Stomach smooth muscle (tissue), 2 donors: ENCODE results near the gene PRKG1.

ENCODE experiments used
- H3K27ac ChIP-seq: one replicate; pipeline ENCODE4 v1.7.0; 2013; ENCODE audit warnings: mild to moderate bottlenecking, low read length, inconsistent platforms
- H3K27me3 ChIP-seq, 2 donors: one replicate each; pipeline ENCODE4 v1.7.0; 2013; ENCODE audit warnings: low read length in 2 of 2; ENCODE audit not compliant: insufficient read depth in 2 of 2, control insufficient read depth in 1 of 2
- H3K36me3 ChIP-seq, 2 donors: one replicate each; pipeline ENCODE4 v1.7.0; 2013; ENCODE audit warnings: low read length in 2 of 2; ENCODE audit not compliant: control insufficient read depth in 2 of 2, insufficient read depth in 2 of 2
- H3K4me1 ChIP-seq: one replicate; pipeline ENCODE4 v1.7.0; 2013; ENCODE audit warnings: low read length; ENCODE audit not compliant: control insufficient read depth, insufficient read depth
- H3K4me3 ChIP-seq, 2 donors: one replicate each; pipeline ENCODE4 v1.7.0; 2013; ENCODE audit warnings: low read length in 2 of 2
- H3K9ac ChIP-seq, 2 donors: one replicate each; pipeline ENCODE4 v1.7.0; 2013; ENCODE audit warnings: low read length in 2 of 2, mild to moderate bottlenecking in 1 of 2
- H3K9me3 ChIP-seq, 2 donors: one replicate each; pipeline ENCODE4 v1.7.0; 2013; ENCODE audit warnings: low read length in 2 of 2; ENCODE audit not compliant: control insufficient read depth in 2 of 2
- donor health status: healthy.
- donor health status: Pancreatic carcinoma.

PRKG1 gene

DNA sequence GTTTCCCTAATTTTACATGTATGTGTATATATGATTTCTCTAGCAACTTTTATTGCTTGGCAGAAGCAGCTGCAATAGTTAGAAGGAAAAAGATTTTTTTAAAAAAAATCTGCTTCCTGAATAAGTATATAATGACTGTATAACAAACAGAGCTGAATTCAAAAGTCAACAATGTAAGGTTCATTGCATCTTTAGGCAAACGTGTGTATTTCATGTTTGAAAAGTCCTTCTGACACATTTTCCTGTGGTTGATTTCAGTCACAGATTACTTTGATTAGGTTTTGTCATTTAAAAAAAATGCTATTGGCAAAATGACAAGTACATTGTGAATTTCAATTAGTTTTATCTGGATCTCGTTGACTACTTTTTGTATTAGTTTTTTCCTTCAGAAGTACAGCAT lies 394.1 kb downstream of the PRKG1 start:
- Histone ChIP-seq H3K36me3 (no peaks in the 10 kb centered on the region), H3K27me3 (no peaks in the 10 kb centered on the region), H3K4me1 (no peaks in the 10 kb centered on the region), H3K9me3 (no peaks in the 10 kb centered on the region), H3K9ac (no peak overlapping the region), H3K4me3 (no peak overlapping the region), H3K27ac (no peak overlapping the region)

DNA sequence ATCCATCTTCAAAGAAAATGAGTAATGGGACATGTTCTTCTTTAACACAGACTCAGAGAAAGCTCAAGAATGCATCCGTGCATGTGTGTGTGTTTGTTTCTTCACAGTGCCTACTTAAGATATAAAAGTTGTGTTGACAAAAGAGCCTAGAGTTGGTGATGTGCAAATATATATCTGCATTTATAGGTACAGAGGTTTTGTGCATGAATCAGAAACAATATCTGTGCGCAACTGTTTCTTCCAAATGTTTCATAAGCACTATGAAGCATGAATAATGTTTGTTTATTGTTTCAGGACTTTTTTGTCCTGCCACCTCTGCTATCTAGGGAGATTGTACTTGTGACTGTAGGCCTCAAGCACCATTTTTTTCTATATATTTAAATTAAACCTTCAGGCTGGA lies 395.4 kb downstream of the PRKG1 start:
- no peaks in the 10 kb centered on the region for H3K36me3 ChIP-seq
- H3K27ac ChIP-seq, result no peak overlapping the region
- H3K9ac ChIP-seq, result no peak overlapping the region
- no peaks in the 10 kb centered on the region for H3K4me1 ChIP-seq
- no peaks in the 10 kb centered on the region for H3K9me3 ChIP-seq
- no peaks in the 10 kb centered on the region for H3K27me3 ChIP-seq
- H3K4me3 ChIP-seq, result no peak overlapping the region

DNA sequence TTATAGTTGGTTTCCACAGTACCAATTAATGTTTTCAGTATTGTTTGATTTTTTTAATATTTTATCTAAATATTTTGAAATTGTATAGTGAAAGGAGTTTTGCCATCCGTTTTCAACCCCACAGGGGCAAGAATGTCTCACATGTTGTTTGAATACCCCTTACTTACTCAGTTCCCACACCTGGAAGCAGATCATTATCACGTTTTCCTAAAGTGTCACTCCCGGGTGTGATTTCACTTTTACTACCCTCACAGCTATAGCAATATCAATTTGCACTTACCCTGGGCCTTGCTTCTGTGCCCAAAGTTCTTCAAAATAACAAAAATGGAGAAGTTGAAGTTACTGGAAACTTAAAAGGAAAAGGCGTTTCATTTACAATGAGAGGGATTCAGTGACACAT lies 397.0 kb downstream of the PRKG1 start:
- H3K27ac ChIP-seq, result no peak overlapping the region
- H3K9me3 ChIP-seq, result no peaks in the 10 kb centered on the region
- no peaks in the 10 kb centered on the region for H3K27me3 ChIP-seq
- no peak overlapping the region for H3K4me3 ChIP-seq
- H3K9ac ChIP-seq, result no peak overlapping the region
- no peaks in the 10 kb centered on the region for H3K4me1 ChIP-seq
- H3K36me3 ChIP-seq, result no peaks in the 10 kb centered on the region

DNA sequence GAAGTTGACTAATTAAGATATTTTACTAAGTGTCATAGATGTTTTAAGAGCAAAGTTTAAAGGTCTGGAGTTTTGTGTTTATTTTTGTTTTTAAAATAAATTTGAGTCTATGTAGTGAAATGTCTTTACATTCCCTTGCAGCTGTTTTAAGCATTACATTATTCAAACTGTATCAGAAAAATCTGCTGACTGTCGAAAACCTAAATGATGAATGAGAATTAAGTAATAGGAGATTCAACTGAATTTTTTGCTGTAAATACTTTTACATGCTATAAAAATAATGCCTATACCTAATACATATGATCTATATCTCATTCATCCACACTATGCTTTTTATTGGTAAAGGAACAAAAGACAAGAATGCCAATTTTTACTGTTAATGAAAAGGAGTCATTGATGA lies 397.9 kb downstream of the PRKG1 start:
- Histone ChIP-seq H3K27me3 (no peaks in the 10 kb centered on the region), H3K4me1 (no peaks in the 10 kb centered on the region), H3K27ac (no peak overlapping the region), H3K9me3 (no peaks in the 10 kb centered on the region), H3K36me3 (no peaks in the 10 kb centered on the region), H3K9ac (no peak overlapping the region), H3K4me3 (no peak overlapping the region)

DNA sequence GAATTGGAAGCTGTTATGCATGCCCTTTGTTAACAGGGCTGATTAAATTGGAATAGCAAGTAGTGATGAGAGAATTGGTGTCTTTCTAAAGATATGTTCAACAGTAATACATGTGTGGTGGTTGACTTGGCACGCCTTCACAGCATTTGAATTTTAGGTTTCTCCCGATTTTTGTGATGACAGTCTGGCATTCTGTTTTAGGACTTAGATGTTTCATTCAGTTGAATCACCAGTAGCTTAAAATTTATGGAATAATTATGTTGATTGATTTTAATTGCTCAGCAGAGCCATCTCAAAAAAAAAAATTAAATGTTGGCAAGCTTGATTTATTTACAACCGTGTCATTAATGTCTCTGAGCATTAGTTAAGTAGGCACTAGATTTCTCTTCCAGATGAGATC lies 405.4 kb downstream of the PRKG1 start:
- Histone ChIP-seq H3K4me1 (no peaks in the 10 kb centered on the region), H3K9me3 (no peaks in the 10 kb centered on the region), H3K36me3 (no peaks in the 10 kb centered on the region), H3K4me3 (no peak overlapping the region), H3K27ac (no peak overlapping the region), H3K27me3 (no peaks in the 10 kb centered on the region), H3K9ac (no peak overlapping the region)

DNA sequence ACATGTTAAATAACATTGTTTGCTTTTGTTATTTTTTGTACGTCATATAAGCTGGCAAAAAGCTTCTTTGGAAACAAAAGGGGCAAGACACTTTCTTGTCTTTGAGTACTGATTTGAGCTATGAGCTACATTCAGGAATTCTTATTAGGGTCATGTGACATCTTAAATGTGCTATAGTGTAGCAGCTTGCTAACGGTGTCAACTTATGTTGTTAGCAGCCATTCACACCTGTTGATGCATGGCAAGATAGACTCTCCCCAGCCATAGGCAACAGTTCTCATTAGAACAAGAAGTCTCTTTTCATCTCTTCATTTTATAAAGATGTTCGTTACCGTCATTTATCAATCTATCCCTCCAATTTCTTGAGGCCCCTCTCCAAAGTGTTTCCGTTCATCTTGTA lies 411.4 kb downstream of the PRKG1 start:
- Histone ChIP-seq H3K4me3 (no peak overlapping the region), H3K27ac (no peak overlapping the region), H3K9ac (no peak overlapping the region), H3K4me1 (no peaks in the 10 kb centered on the region), H3K36me3 (no peaks in the 10 kb centered on the region), H3K9me3 (no peaks in the 10 kb centered on the region), H3K27me3 (no peaks in the 10 kb centered on the region)

- Histone ChIP-seq H3K27ac (no peak overlapping the region), H3K4me1 (no peaks in the 10 kb centered on the region), H3K36me3 (no peaks in the 10 kb centered on the region), H3K9ac (no peak overlapping the region), H3K9me3 (no peaks in the 10 kb centered on the region), H3K4me3 (no peak overlapping the region), H3K27me3 (no peaks in the 10 kb centered on the region)
Measured at GRCh38 chr10:51487576-51487975, 413.3 kb downstream of the PRKG1 start.

DNA sequence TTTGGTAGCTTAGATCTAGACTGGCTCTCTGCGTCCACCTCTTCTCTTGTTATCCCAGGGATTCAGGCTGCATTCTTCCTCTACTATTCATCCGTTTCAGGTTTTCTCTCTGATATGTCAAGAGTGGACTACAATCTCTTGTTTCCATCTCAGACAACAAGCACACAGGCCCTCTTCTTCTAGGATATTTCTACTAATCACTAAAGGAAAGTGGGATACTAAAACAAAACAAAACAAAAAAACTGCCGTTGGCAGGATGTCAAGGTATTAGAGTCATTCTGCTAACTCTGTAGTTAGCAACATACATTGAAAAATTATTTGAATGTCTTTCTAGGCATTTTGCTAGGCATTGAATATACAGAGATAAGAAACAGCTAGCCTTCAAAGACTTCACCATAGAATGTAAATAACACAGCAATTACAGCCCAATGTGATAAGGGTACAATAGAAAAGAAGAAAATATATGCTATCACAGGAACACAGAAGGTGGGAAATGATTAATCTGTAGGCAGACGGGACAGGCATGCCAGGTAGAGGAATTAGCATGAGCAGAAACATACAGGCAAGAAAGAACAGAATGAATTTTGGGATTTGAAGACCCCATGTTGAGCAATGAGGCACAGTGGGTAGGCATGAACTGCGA lies 414.6 kb downstream of the PRKG1 start:
- Histone ChIP-seq H3K9ac (no peak overlapping the region), H3K4me3 (no peak overlapping the region), H3K36me3 (no peaks in the 10 kb centered on the region), H3K27me3 (no peaks in the 10 kb centered on the region), H3K4me1 (no peaks in the 10 kb centered on the region), H3K9me3 (no peaks in the 10 kb centered on the region), H3K27ac (no peak overlapping the region)

GRCh38 chr10:51498424-51498823 lies 424.1 kb downstream of the PRKG1 start:
- Histone ChIP-seq H3K36me3 (no peaks in the 10 kb centered on the region), H3K27ac (no peak overlapping the region), H3K4me1 (peaks cover 3% of the 10 kb centered on the region), H3K9me3 (no peaks in the 10 kb centered on the region), H3K4me3 (no peak overlapping the region), H3K9ac (no peak overlapping the region), H3K27me3 (no peaks in the 10 kb centered on the region)

DNA sequence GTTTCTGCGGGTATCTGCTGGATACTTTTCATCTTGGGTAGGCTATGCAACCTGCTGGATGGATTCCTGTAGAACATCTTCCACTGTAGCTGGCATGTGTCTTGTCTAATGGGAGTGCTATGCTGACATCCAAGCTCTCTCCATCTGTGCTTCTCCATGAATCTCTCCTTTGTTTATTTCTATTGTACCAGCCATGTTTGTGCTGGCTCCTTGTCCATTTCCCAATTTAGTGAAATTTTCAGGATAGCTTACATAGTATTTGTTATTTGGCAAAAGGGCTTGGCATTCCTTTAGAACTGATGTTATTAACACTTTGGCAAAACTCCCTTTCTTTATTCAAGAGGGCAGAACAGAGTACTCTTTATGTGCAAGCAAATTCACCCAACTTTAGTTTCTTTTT lies 427.1 kb downstream of the PRKG1 start:
- Histone ChIP-seq H3K4me3 (no peak overlapping the region), H3K36me3 (no peaks in the 10 kb centered on the region), H3K9me3 (no peaks in the 10 kb centered on the region), H3K27ac (no peak overlapping the region), H3K9ac (no peak overlapping the region), H3K27me3 (no peaks in the 10 kb centered on the region), H3K4me1 (peaks cover 3% of the 10 kb centered on the region)

DNA sequence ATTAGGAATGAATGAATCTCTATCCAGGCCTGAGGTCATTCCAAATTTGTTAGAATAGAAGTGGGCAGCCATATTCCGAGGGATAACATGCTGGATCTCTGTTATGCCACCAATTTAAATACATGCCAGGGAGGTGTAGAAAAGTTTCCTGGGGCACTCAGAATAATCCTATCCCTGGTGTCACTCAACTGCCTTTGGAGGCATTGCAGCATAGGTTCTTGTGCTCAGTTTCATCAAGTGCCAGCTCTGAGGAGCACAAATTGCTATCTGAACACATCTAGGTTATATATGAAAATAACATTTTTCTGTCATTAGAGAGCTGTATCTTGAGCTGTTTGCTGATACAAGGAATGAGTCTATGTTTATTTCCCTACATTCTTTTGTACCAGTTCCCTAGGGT lies 427.8 kb downstream of the PRKG1 start:
- peaks cover 3% of the 10 kb centered on the region for H3K4me1 ChIP-seq
- H3K4me3 ChIP-seq, result no peak overlapping the region
- H3K27me3 ChIP-seq, result no peaks in the 10 kb centered on the region
- H3K36me3 ChIP-seq, result no peaks in the 10 kb centered on the region
- H3K9me3 ChIP-seq, result no peaks in the 10 kb centered on the region
- no peak overlapping the region for H3K9ac ChIP-seq
- no peak overlapping the region for H3K27ac ChIP-seq
